H1 (cell line): ENCODE data around the gene NMRAL1.

ENCODE experiments used
- BCL11A ChIP-seq, 2 experiments: IDR thresholded peaks; one replicate each; pipeline ENCODE4 v1.6.1; 2011; ENCODE audit warnings: low read depth in 2 of 2, low read length in 2 of 2, mild to moderate bottlenecking in 2 of 2
- CHD7 ChIP-seq: fragments of 300-600 bp; sonication (generic); IDR thresholded peaks from 2 replicates; pipeline ENCODE4 v1.7.1; 2012; ENCODE audit warnings: low read length, moderate library complexity, mild to moderate bottlenecking, inconsistent platforms; ENCODE audit not compliant: insufficient replicate concordance
- CREB1 ChIP-seq: IDR thresholded peaks from 2 replicates; pipeline ENCODE4 v1.6.1; 2012; ENCODE audit warnings: inconsistent platforms
- CTCF ChIP-seq, 3 experiments: IDR thresholded peaks; 1 replicate in 2 of 3; 2 replicates in 1 of 3; pipeline versions ENCODE4 v1.5.1 to v1.6.1; 2011; ENCODE audit warnings: low read length in 3 of 3, mild to moderate bottlenecking in 3 of 3, inconsistent platforms in 2 of 3, low read depth in 1 of 3, moderate library complexity in 1 of 3; ENCODE audit not compliant: insufficient read depth in 1 of 3; ENCODE audit errors: control extremely low read depth in 1 of 3
- MAFK ChIP-seq: IDR thresholded peaks from 2 replicates; pipeline ENCODE4 v1.6.1; 2012; ENCODE audit warnings: low read depth, mild to moderate bottlenecking, improper control_type of control experiment, low read length
- POLR2AphosphoS5 ChIP-seq: IDR thresholded peaks from 2 replicates; pipeline ENCODE4 v1.6.1; 2011; ENCODE audit warnings: low read depth, low read length
- SP2 ChIP-seq: IDR thresholded peaks from 2 replicates; pipeline ENCODE4 v1.6.1; 2012; ENCODE audit warnings: mild to moderate bottlenecking, low read length, inconsistent platforms

GRCh38 chr16:4437366-4437765 is 37.1 kb downstream of the NMRAL1 start:
- no peak for TF ChIP-seq CTCF (IDR thresholded peaks at IDR 0.05; ENCODE audit: control extremely low read depth in 1 of 3, insufficient read depth in 1 of 3, low read depth in 1 of 3, low read length in 3 of 3)
- no peak for TF ChIP-seq SP2
- no peak for TF ChIP-seq BCL11A (IDR thresholded peaks at IDR 0.05; ENCODE audit: low read depth in 2 of 2, low read length in 2 of 2)
- TF ChIP-seq CHD7, result no peak
- no peak for TF ChIP-seq CREB1
- TF ChIP-seq POLR2AphosphoS5, result no peak
- no peak for TF ChIP-seq MAFK
